Uterus (tissue), 2 donors: Measurements from ENCODE around the gene RD3L.

Source experiments
- POLR2A ChIP-seq, 2 donors: fragments of 450-650 bp; IDR thresholded peaks; one replicate each; pipeline ENCODE4 v1.6.1; 2016; ENCODE audit warnings: antibody characterized with exemption in 2 of 2, mild to moderate bottlenecking in 1 of 2, moderate library complexity in 1 of 2
- TF ChIP-seq, protein P1 (sequence below), 4 experiments: fragments of 200-600 bp in 2 of 4; fragments of 450-650 bp in 2 of 4; sonication (generic) in 2 of 4; IDR thresholded peaks; one replicate each; pipeline ENCODE4 v1.5.1; 2016 to 2019; ENCODE audit warnings: antibody characterized with exemption in 4 of 4, mild to moderate bottlenecking in 2 of 4, moderate library complexity in 1 of 4

DNA sequence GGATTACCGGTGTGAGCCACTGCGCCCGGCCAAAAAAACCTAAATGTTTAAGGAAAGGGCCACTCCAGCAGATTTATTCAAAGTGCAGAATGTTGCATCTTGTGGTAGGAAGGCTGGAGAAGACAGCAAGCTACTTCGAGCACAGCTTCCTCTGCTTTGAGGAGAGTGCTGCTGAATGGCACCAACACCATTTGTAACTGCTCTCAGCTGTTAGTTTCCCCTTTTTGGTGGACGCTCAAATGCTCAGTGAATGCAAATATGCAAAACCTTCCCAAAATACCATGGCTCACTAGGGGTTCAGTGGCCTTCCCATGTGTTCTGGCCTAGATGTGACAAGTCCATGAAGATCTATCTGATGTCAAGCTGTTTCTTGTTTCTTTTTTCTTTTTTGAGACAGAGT lies 17.0 kb downstream of the RD3L start:
- TF ChIP-seq POLR2A (IDR thresholded peaks at IDR 0.05), result no peak
- TF ChIP-seq, protein P1, sequence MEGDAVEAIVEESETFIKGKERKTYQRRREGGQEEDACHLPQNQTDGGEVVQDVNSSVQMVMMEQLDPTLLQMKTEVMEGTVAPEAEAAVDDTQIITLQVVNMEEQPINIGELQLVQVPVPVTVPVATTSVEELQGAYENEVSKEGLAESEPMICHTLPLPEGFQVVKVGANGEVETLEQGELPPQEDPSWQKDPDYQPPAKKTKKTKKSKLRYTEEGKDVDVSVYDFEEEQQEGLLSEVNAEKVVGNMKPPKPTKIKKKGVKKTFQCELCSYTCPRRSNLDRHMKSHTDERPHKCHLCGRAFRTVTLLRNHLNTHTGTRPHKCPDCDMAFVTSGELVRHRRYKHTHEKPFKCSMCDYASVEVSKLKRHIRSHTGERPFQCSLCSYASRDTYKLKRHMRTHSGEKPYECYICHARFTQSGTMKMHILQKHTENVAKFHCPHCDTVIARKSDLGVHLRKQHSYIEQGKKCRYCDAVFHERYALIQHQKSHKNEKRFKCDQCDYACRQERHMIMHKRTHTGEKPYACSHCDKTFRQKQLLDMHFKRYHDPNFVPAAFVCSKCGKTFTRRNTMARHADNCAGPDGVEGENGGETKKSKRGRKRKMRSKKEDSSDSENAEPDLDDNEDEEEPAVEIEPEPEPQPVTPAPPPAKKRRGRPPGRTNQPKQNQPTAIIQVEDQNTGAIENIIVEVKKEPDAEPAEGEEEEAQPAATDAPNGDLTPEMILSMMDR (IDR thresholded peaks at IDR 0.05), result no peak
